HepG2 (cell line): ENCODE results near the gene EEF1A2.

Experiments
- BHLHE40 ChIP-seq: IDR thresholded peaks from 2 replicates; pipeline ENCODE4 v1.6.1; 2011; ENCODE audit warnings: low read length, improper control_type of control experiment
- CREB1 ChIP-seq, 2 experiments: fragments of 450-650 bp in 1 of 2; IDR thresholded peaks; 2 replicates each; pipeline ENCODE4 v1.6.1; 2016 to 2017; ENCODE audit warnings: control low read depth in 1 of 2, mild to moderate bottlenecking in 1 of 2, missing compliant biosample characterization in 1 of 2, missing genetic modification characterization in 1 of 2
- EZH2 ChIP-seq: conservative IDR thresholded peaks from 2 replicates; pipeline ENCODE4 v1.6.1; 2012; ENCODE audit warnings: mild to moderate bottlenecking, low read depth, low read length, moderate library complexity
- IRF2 ChIP-seq: IDR thresholded peaks from 2 replicates; pipeline ENCODE4 v1.6.1; 2018; ENCODE audit warnings: missing genetic modification reagents, missing compliant biosample characterization
- POLR2A ChIP-seq, 2 experiments: IDR thresholded peaks; 2 replicates each; pipeline ENCODE4 v1.6.1; 2011; ENCODE audit warnings: low read depth in 2 of 2, low read length in 2 of 2, mild to moderate bottlenecking in 1 of 2, moderate library complexity in 1 of 2; ENCODE audit not compliant: insufficient read depth in 1 of 2
- POLR2AphosphoS5 ChIP-seq: IDR thresholded peaks from 2 replicates; pipeline ENCODE4 v1.6.1; 2012; ENCODE audit warnings: low read depth, low read length
- RBFOX2 ChIP-seq: fragments of 200-400 bp; formaldehyde crosslinking; IDR thresholded peaks from 2 replicates; pipeline ENCODE4 v1.6.1; 2017; ENCODE audit warnings: low read depth, mild to moderate bottlenecking, low read length
- RFX3 ChIP-seq: IDR thresholded peaks from 2 replicates; pipeline ENCODE4 v1.6.1; 2016; ENCODE audit warnings: missing biosample characterization, missing genetic modification reagents
- RXRB ChIP-seq: IDR thresholded peaks from 2 replicates; pipeline ENCODE4 v1.6.1; 2016; ENCODE audit warnings: borderline replicate concordance, missing genetic modification reagents, missing compliant biosample characterization
- TBP ChIP-seq: sonication (generic); formaldehyde crosslinking; IDR thresholded peaks from 2 replicates; pipeline ENCODE4 v1.5.0; 2020; ENCODE audit warnings: missing genetic modification reagents
- ZBTB26 ChIP-seq: IDR thresholded peaks from 2 replicates; pipeline ENCODE4 v1.6.1; 2016; ENCODE audit warnings: missing compliant biosample characterization, missing genetic modification reagents, borderline replicate concordance
- TF ChIP-seq, protein P1 (sequence below): sonication (generic); formaldehyde crosslinking; IDR thresholded peaks from 2 replicates; pipeline ENCODE4 v1.4.0; 2020; ENCODE audit warnings: missing genetic modification reagents, borderline replicate concordance
- TF ChIP-seq, protein P2 (sequence below): sonication (generic); formaldehyde crosslinking; IDR thresholded peaks from 2 replicates; pipeline ENCODE4 v1.8.1; 2023; ENCODE audit warnings: mild to moderate bottlenecking, missing genetic modification reagents, borderline replicate concordance

- TF ChIP-seq POLR2A (IDR thresholded peaks at IDR 0.05; ENCODE audit: insufficient read depth in 1 of 2, low read depth in 2 of 2, low read length in 2 of 2) (no peak), EZH2 (peak; percentile 87; the same call in 1 of the 2 replicates), TBP (CRISPR knock-in tag) (no peak), CREB1 (IDR thresholded peaks at IDR 0.05) (no peak), CREB1 (CRISPR knock-in tag; IDR thresholded peaks at IDR 0.05) (no peak), BHLHE40 (no peak), RFX3 (CRISPR knock-in tag) (no peak), RBFOX2 (no peak), RXRB (CRISPR knock-in tag) (no peak), POLR2AphosphoS5 (no peak), ZBTB26 (CRISPR knock-in tag) (no peak), IRF2 (CRISPR knock-in tag) (no peak)
- TF ChIP-seq, protein P1, sequence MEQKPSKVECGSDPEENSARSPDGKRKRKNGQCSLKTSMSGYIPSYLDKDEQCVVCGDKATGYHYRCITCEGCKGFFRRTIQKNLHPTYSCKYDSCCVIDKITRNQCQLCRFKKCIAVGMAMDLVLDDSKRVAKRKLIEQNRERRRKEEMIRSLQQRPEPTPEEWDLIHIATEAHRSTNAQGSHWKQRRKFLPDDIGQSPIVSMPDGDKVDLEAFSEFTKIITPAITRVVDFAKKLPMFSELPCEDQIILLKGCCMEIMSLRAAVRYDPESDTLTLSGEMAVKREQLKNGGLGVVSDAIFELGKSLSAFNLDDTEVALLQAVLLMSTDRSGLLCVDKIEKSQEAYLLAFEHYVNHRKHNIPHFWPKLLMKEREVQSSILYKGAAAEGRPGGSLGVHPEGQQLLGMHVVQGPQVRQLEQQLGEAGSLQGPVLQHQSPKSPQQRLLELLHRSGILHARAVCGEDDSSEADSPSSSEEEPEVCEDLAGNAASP = no peak
- TF ChIP-seq, protein P2, sequence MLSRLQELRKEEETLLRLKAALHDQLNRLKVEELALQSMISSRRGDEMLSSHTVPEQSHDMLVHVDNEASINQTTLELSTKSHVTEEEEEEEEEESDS (CRISPR knock-in tag) = no peak
Observed at GRCh38 chr20:63466861-63467260, 32.0 kb downstream of the EEF1A2 start.
